Measurements from ENCODE around the gene UBA5.

GRCh38 chr3:132616780-132617179, 43.3 kb upstream of the UBA5 start:
- no peak for TF ChIP-seq POLR2AphosphoS5 (IDR thresholded peaks at IDR 0.05)
- TF ChIP-seq, protein P1, sequence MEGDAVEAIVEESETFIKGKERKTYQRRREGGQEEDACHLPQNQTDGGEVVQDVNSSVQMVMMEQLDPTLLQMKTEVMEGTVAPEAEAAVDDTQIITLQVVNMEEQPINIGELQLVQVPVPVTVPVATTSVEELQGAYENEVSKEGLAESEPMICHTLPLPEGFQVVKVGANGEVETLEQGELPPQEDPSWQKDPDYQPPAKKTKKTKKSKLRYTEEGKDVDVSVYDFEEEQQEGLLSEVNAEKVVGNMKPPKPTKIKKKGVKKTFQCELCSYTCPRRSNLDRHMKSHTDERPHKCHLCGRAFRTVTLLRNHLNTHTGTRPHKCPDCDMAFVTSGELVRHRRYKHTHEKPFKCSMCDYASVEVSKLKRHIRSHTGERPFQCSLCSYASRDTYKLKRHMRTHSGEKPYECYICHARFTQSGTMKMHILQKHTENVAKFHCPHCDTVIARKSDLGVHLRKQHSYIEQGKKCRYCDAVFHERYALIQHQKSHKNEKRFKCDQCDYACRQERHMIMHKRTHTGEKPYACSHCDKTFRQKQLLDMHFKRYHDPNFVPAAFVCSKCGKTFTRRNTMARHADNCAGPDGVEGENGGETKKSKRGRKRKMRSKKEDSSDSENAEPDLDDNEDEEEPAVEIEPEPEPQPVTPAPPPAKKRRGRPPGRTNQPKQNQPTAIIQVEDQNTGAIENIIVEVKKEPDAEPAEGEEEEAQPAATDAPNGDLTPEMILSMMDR (IDR thresholded peaks at IDR 0.05) = no peak
- TF ChIP-seq POLR2A (IDR thresholded peaks at IDR 0.05) = no peak
- TF ChIP-seq EP300 (IDR thresholded peaks at IDR 0.05) = no peak

Data from sigmoid colon (tissue), 4 donors.